Stimulated activated CD8-positive, alpha-beta memory T cell treated with anti-CD3 and anti-CD28 coated beads, Interleukin-4, amount 100 ng/mL, for 24 hours (primary cell): ENCODE results near the gene DOK3.
"Not testable (repeated sequence)": the region's sequence is repeated elsewhere in the genome, so short reads cannot be mapped to it uniquely, and the experiment has no call there.

ENCODE experiments used
- DNase-seq: peaks from one replicate; pipeline ENCODE4 v3.0.0-alpha.2; 2020; ENCODE audit warnings: low read depth

The DOK3 gene

GRCh38 chr5:177497292-177498012 is 12.2 kb downstream of the DOK3 start, which contains the start of gene PDLIM7:
Gene PDLIM7, minus strand, starts transcription at chr5:177497604. Its CDS starts 1,092 bp downstream, at chr5:177496512.
- DNase-seq = peak; percentile 90

DNA sequence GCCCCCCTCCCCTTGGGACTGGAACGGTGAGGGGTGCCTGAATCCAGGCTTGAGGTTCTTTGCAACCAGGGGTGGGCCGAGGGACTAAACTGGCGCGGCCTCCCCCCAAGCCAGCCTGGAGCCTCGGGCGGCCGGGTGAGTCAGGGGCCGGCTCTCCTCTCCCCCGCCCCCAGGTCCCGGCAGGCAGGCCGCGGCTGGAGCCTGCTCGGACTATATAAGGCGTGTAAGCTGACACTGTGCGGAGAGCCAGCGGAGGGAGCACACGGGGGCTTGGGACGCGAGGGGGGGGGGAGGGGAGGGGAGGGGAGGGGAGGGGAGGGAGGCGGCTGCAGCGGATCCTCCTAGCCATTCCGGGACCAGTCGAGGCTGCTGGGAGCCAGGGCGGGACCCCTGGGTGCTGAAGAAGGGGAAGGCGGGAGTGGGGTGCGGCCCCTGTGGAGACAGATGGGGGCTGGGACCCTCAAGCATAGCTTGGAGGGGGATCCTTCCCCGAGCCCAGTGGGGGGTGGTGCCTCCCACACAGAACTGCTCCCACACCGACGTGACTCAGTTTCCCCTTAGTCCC is 12.8 kb downstream of the DOK3 start:
- DNase-seq = no peak

DNA sequence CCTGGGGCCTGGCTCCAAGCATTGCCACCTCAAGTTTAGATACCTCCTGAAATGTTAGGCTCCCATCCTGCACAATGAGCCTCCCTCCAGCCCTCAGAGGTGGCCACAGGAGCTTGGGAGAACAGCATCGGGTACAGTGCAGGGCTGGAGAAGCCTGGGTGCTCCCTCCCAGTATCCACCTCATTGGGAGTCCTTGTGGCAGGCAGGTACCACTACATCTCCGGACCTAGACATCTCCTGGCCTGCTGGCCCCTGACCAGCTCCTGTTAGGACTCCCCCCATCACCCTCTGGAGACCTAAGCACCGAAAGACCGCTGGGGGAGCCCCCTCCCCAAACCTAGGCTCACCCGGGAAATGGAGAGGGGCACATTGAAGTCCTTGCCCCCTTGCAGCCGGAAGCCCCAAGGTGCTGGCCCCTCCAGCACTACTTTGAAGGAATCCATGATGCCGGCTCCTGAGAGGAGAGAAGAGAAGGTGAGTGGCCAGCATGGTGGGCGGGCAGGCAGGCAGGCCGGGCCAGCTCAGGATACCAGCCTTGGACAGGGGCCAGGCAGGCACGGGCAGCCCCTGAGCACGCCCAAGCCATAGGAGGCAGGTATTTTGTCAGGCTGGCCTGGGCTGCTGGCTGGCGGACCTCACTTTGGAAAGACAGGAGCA is 13.4 kb downstream of the DOK3 start:
- DNase-seq = no peak

- no peak for DNase-seq
These were observed 14.2 kb downstream of the DOK3 start for GRCh38 chr5:177495243-177496060.

DNA sequence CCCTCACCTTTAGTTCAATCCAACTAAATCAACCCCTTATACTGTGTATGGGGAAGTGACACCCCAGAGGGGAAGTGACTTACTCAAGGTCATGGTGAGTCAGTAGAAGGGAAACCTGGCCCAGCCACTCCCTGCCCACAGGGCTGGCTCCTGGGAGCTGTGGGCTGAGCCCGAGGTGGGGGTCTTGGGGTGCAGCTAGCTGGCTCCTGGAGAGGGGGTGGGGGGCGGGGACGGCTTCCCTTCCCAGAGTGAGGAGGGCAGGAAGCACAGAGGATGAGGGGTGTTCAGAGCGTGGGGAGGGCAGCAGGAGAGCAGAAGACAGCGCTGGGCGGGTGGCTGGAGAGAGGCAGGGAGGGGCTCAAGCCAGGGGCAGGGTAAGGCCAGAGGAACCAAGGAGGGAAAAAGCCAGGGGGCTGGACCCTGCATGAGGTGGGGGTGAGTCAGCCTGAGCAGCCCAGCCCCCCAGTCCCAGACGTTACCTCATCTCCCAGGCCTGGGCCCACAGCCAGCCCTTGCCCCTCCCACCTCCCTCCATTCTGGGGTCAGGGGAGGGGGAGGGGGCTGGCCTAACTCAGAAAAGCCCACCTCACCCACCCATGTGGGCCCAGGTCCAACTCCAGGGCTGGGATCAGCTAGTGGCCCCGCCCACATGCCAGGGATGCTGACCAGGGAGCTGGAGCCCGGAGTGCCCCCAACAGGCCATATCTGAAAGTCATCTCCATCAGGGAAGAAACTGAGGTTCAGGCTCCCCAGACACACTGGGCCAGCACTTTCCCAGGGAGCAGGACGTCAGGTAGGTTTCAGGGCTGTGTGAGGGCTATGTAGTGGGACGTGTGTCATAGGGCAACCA is 15.1 kb downstream of the DOK3 start:
- no peak for DNase-seq

DNA sequence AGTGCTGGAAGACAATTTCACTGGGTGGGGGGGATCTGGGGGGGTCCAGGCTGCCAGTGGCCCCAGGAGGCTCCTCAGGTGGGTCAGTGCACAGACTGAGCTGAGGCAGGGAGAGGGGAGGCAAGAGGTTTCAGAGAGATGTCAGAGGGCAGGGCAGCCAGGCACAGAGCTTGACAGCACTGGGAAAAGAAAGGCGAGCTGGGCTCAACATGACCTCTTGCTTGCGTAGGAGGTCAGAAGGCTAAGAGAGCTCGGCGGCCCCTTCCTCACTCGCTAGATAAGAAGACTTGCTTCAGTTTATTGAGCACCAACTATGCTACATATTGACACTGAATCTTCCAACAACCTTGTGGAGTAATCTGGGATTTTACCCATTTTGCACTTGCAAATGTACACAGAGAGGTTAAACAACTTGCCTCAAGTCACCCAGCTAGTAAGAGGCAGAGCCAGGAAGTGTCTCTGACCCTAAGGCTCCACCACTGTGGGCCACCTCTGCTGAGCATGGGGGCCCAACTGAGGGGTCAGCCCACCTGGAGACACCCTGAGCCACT is 15.8 kb downstream of the DOK3 start:
- no peak for DNase-seq

GRCh38 chr5:177492841-177493240 is 16.8 kb downstream of the DOK3 start:
- DNase-seq = no peak

GRCh38 chr5:177491983-177492746 is 17.5 kb downstream of the DOK3 start:
- no peak for DNase-seq

GRCh38 chr5:177491429-177491945 is 18.1 kb downstream of the DOK3 start:
- DNase-seq = no peak

- DNase-seq = no peak
These were observed 18.6 kb downstream of the DOK3 start for GRCh38 chr5:177490992-177491391.

DNA sequence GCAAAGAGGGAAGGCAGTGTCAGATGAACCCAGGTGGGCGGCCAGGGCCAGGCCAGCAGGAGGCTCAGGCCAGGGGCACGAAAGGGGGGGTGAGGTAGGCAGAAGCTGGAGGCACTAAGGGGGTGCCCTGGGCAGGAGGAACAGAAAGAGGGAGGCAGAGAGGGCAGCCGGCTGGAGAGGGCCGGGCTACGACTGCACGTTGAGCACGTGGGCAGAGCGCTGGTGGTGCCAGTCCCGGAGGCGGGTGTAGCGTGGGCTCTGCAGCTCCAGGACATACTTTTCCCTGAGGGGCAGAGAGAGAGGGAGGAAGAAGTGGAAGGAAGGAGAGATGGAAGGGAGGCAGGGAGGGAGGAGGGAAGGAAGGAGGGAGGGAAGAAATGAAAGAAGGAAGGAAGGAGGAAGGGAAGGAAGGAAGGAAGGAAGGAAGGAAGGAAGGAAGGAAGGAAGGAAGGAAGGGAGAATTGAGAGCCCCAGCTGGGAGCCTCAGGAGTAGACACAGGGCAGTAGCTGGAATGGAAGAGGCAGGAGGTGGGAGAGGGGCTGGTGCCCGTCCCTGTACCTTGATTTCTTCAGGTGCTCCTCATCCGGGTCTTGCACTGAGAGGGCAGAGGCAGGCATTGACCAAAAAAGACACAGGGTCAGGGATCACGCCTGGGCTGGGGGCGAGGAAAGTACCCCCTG is 19.2 kb downstream of the DOK3 start:
- DNase-seq = no peak

DNA sequence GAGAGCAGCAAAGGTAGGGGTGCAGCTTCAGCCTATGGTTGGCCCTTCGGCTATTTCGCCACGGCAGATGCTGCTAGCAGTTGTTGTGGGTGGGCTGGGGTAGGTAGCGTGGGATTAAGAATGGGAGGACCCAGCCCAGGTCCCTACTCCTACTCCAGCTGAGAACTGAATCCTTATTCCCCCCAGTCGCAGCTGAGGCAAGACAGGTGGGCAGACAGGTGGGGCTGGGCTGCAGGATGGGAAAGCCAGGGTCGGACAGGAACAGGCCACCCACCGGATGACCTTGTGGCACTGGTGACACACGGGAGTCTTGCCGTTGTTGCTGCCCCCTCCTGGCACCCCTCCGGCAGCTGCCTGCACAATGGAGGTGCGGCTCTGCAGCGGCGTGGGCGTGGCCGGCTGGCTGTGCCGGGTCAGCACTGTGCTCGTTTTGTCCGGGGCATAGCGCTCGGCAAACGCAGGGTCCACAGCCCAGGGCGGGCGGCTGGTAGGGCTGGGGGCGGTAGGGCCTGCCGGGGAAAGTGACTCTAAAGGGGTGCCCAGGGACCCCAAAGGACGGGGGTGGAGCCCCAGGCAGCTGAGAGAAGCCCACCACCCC is 20.4 kb downstream of the DOK3 start:
- DNase-seq = no peak

- DNase-seq = no peak
These were observed 21.7 kb downstream of the DOK3 start for GRCh38 chr5:177487975-177488374.

GRCh38 chr5:177487144-177487543 is 22.5 kb downstream of the DOK3 start:
- DNase-seq = no peak

DNA sequence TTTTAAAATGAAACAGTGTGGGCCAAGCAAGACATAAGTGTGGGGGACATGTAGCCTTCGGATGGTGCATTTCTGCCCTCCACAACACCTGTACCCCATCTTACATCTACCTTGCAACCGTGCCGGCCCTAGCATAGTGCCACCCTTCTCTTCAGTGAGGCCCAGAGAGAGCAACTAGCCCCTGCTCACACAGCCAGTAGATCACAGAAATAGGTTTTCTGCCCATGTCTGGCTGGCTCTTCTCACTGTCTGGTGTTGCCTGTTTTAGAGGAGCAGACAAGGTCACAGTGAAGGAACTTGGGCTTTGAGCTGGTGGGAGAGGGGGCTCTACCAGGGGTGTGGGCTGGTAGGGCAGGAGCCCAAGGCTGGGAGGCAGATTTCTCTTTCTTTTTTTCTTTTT is 23.4 kb downstream of the DOK3 start:
- DNase-seq = no peak

GRCh38 chr5:177485753-177486152 is 23.9 kb downstream of the DOK3 start:
- DNase-seq = not testable (repeated sequence)

DNA sequence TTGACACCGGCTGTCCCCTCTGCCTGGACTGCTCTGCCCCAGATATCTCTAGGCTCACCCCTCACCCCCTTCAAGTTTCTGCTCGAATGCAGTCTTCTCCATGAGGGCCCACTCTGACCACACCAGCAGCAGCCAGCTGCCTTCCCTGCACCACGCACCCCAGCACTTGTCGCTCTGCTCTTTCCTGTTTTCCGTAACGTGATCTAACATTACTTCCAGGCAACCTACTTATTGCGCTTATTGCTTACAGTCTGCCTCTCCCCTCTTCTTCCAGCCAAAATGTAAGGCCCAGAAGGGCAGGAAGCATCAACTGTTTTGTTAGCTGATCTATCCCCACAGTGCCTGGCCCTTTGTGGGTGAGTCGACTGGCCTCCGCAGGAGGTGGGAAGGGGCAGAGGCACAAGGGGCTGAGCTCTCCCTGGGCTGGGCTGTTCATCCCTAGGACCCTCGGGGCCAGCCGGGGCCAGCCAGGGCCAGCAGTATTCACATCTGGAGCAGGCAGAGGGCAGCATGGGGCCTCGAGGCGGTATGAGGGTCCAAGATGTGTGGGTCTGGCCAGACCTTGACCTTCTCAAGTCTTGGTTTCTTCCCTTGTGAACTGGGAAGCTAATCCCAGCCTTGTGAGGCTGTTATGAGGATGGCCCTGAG is 24.6 kb downstream of the DOK3 start:
- no peak for DNase-seq

GRCh38 chr5:177483994-177484901 is 25.4 kb downstream of the DOK3 start:
- no peak for DNase-seq
